Adrenal gland (tissue), 12 donors: ENCODE data around the gene CDK5RAP2. TPM values are rescaled to one million over a fixed set of nuclear protein-coding genes. Genes with fewer than 3 reads are reported as not detected.

ENCODE experiments used
- DNase-seq, 7 donors: peaks; one replicate each; pipeline ENCODE4 v3.0.0-alpha.2; 2019 to 2020
- H3K27ac ChIP-seq, 5 donors: fragments of 200-600 bp; sonication (generic) in 4 of 5; 1 replicate in 3 of 5; 2 replicates in 2 of 5; pipeline versions ENCODE4 v1.5.1 to v1.8.0; 2016 to 2020; ENCODE audit warnings: mild to moderate bottlenecking in 1 of 5
- H3K27me3 ChIP-seq: fragments of 200-600 bp; 2 replicates; pipeline ENCODE4 v1.8.0; 2021
- H3K36me3 ChIP-seq, 2 donors: fragments of 200-600 bp; replicated peaks in 1 of 2; 1 replicate in 1 of 2; 2 replicates in 1 of 2; pipeline versions ENCODE4 v1.5.1 to v1.8.0; 2018 to 2022
- H3K4me1 ChIP-seq, 2 donors: fragments of 200-600 bp; replicated peaks in 1 of 2; 1 replicate in 1 of 2; 2 replicates in 1 of 2; pipeline versions ENCODE4 v1.5.1 to v1.8.0; 2018 to 2021
- H3K4me3 ChIP-seq, 4 donors: fragments of 200-600 bp; sonication (generic) in 3 of 4; one replicate each; pipeline ENCODE4 v1.5.1; 2016 to 2018
- H3K9me3 ChIP-seq, 3 donors: fragments of 200-600 bp; sonication (generic) in 1 of 3; replicated peaks in 1 of 3; 1 replicate in 2 of 3; 2 replicates in 1 of 3; pipeline versions ENCODE4 v1.5.1 to v1.8.0; 2016 to 2021
- CTCF ChIP-seq, 6 experiments: fragments of 450-650 bp in 4 of 6; fragments of 200-600 bp in 2 of 6; sonication (generic) in 1 of 6; IDR thresholded peaks; 1 replicate in 5 of 6; 2 replicates in 1 of 6; pipeline versions ENCODE4 v1.5.1 to v1.8.0; 2016 to 2021; ENCODE audit warnings: antibody characterized with exemption in 6 of 6, mild to moderate bottlenecking in 2 of 6, moderate library complexity in 1 of 6
- POLR2A ChIP-seq, 2 donors: fragments of 450-650 bp; IDR thresholded peaks; one replicate each; pipeline ENCODE4 v1.6.1; 2017; ENCODE audit warnings: antibody characterized with exemption in 2 of 2, mild to moderate bottlenecking in 2 of 2, moderate library complexity in 1 of 2
- WGBS, 4 donors: extraction: QIAGEN DNeasy Blood & Tissue Kit in 2 of 4; methylation state at CpG; one replicate each; pipeline versions ENCODE4 v1.1.5 to v1.1.7; 2013 to 2017; 5-methylcytosine and 5-hydroxymethylcytosine counted together
- intact Hi-C, 2 donors: fragments of 100-400 bp; cut with DNase I; formaldehyde crosslinking; loops; one replicate each; pipeline versions ENCODE4 v1.14.1 to v1.15.0; 2022 to 2023
- polyA plus RNA-seq, 3 donors: library from polyadenylated mRNA; stranded (reverse); fragments of 200-250 nt in 2 of 3; fragments of 350-450 nt in 1 of 3; fragmentation: Illumina TruSeq in 1 of 3; extraction: RNeasy Lipid Tissue Mini Kit (QIAGEN cat#74804) in 1 of 3; gene quantifications; one replicate each; pipeline ENCODE4 v1.2.3, GENCODE V29; 2013 to 2014
- total RNA-seq, 9 donors: library from RNA; depleted of rRNA in 4 of 9; stranded (reverse); fragments of >200 nt in 4 of 9; fragments of 120-200 nt in 1 of 9; fragmentation: NEBNext Ultra II Directional in 1 of 9; extraction: Animal tissue kit (Norgen Biotek cat#: 25700) in 1 of 9; gene quantifications; one replicate each; pipeline versions ENCODE4 v1.1.0 to v1.2.4, GENCODE V29; 2013 to 2023
- donor health status: healthy with polysubstance abuse.
- donor health status: Bipolar disorder and iron deficiency.
- donor health status: DM: yes; HTN: yes; CAD: no.
- donor health status: DM: no; HTN: no; CAD: no.
- donor health status: DM: no; HTN: no; CAD: no.
- donor health status: DM: yes; HTN: yes; CAD: no.

CDK5RAP2 gene
- total and polyA plus RNA-seq, 12 donors = 26.0 to 60.7 (median 41.9) TPM

- Histone ChIP-seq H3K4me3 (no peak overlapping the region), H3K36me3 (peaks cover 0 to 25% of the 10 kb centered on the region in 2 donors), H3K4me1 (no peaks in the 10 kb centered on the region), H3K27me3 (no peaks in the 10 kb centered on the region), H3K27ac (no peak overlapping the region), H3K9me3 (no peaks in the 10 kb centered on the region)
- intact Hi-C loops = no loop called here
- DNase-seq = no peak
- WGBS, 4 donors = 88 to 97% (median 94%) methylated on average over 3 of the region's 3 CpGs
- TF ChIP-seq POLR2A (IDR thresholded peaks at IDR 0.05) = no peak
- no peak for TF ChIP-seq CTCF (IDR thresholded peaks at IDR 0.05)
Measured at GRCh38 chr9:120564589-120564988, 15.4 kb downstream of the CDK5RAP2 start.

GRCh38 chr9:120562861-120563443 is 17.0 kb downstream of the CDK5RAP2 start:
- Histone ChIP-seq H3K4me1 (no peaks in the 10 kb centered on the region), H3K36me3 (peaks cover 0 to 11% of the 10 kb centered on the region in 2 donors), H3K27me3 (no peaks in the 10 kb centered on the region), H3K4me3 (no peak overlapping the region), H3K27ac (no peak overlapping the region), H3K9me3 (no peaks in the 10 kb centered on the region)
- WGBS, 4 donors = 75 to 78% (median 78%) methylated on average over 8 of the region's 8 CpGs
- TF ChIP-seq POLR2A (IDR thresholded peaks at IDR 0.05) (no peak), CTCF (IDR thresholded peaks at IDR 0.05) (no peak)
- intact Hi-C loops = no loop called here
- DNase-seq = no peak

- no peak for TF ChIP-seq CTCF (IDR thresholded peaks at IDR 0.05)
- no peak for DNase-seq
- H3K9me3 ChIP-seq = no peaks in the 10 kb centered on the region
- H3K36me3 ChIP-seq = peaks cover 0 to under 1% of the 10 kb centered on the region in 2 donors
- WGBS, 4 donors = 89 to 96% (median 95%) methylated on average over 1 of the region's 1 CpG
- no peaks in the 10 kb centered on the region for H3K4me1 ChIP-seq
- H3K27ac ChIP-seq = no peak overlapping the region
- no peak overlapping the region for H3K4me3 ChIP-seq
- H3K27me3 ChIP-seq = no peaks in the 10 kb centered on the region
- intact Hi-C loops = no loop called here
Measured at GRCh38 chr9:120561709-120562108, 18.3 kb downstream of the CDK5RAP2 start.

GRCh38 chr9:120559546-120559945 is 20.4 kb downstream of the CDK5RAP2 start:
- WGBS, 4 donors = 67 to 100% (median 95%) methylated on average over 1 of the region's 1 CpG
- Histone ChIP-seq H3K36me3 (no peaks in the 10 kb centered on the region), H3K27me3 (no peaks in the 10 kb centered on the region), H3K27ac (no peak overlapping the region), H3K4me3 (no peak overlapping the region), H3K9me3 (no peaks in the 10 kb centered on the region), H3K4me1 (no peaks in the 10 kb centered on the region)
- intact Hi-C loops = no loop called here
- no peak for DNase-seq
- no peak for TF ChIP-seq CTCF (IDR thresholded peaks at IDR 0.05)
- no peak for TF ChIP-seq POLR2A (IDR thresholded peaks at IDR 0.05)
